ENCODE measurements around the gene BDH1. TPM values are rescaled to one million over a fixed set of nuclear protein-coding genes. Genes with fewer than 3 reads are reported as not detected.

The BDH1 gene
- total and polyA plus RNA-seq, 7 donors, result 2.3 to 138 (median 16.8) TPM

GRCh38 chr3:197493049-197493448 is 62.7 kb downstream of the BDH1 start:
- DNase-seq, result no peak
- H3K9me3 ChIP-seq, result no peaks in the 10 kb centered on the region
- no peak overlapping the region for H3K4me3 ChIP-seq
- H3K36me3 ChIP-seq, result no peaks in the 10 kb centered on the region
- TF ChIP-seq EP300 (IDR thresholded peaks at IDR 0.05) (no peak), CTCF (IDR thresholded peaks at IDR 0.05) (no peak), POLR2AphosphoS5 (IDR thresholded peaks at IDR 0.05) (no peak), POLR2A (IDR thresholded peaks at IDR 0.05) (no peak)
- H3K4me1 ChIP-seq, result no peaks in the 10 kb centered on the region
- 80 to 85% methylated on average over 5 of the region's 5 CpGs for WGBS, 2 donors
- H3K27ac ChIP-seq, result no peak overlapping the region
- intact Hi-C loops (cut with DNase I), result no loop called here
- H3K27me3 ChIP-seq, result no peaks in the 10 kb centered on the region

- no peak for TF ChIP-seq CTCF (IDR thresholded peaks at IDR 0.05)
- no peak for TF ChIP-seq EP300 (IDR thresholded peaks at IDR 0.05)
- no peak for TF ChIP-seq POLR2A (IDR thresholded peaks at IDR 0.05)
- TF ChIP-seq POLR2AphosphoS5 (IDR thresholded peaks at IDR 0.05), result no peak
- intact Hi-C loops (cut with DNase I), result no loop called here
- WGBS, 2 donors, result 93 to 95% methylated on average over 12 of the region's 12 CpGs
Measured at GRCh38 chr3:197491923-197492664, 63.7 kb downstream of the BDH1 start.

GRCh38 chr3:197491478-197491877 is 64.3 kb downstream of the BDH1 start:
- Histone ChIP-seq H3K4me1 (no peaks in the 10 kb centered on the region), H3K27ac (no peak overlapping the region), H3K36me3 (no peaks in the 10 kb centered on the region), H3K9me3 (no peaks in the 10 kb centered on the region), H3K27me3 (no peaks in the 10 kb centered on the region), H3K4me3 (no peak overlapping the region)
- WGBS, 2 donors, result 87 to 88% methylated on average over 7 of the region's 7 CpGs
- no peak for DNase-seq
- TF ChIP-seq EP300 (IDR thresholded peaks at IDR 0.05) (no peak), CTCF (IDR thresholded peaks at IDR 0.05) (no peak), POLR2A (IDR thresholded peaks at IDR 0.05) (no peak), POLR2AphosphoS5 (IDR thresholded peaks at IDR 0.05) (no peak)
- intact Hi-C loops (cut with DNase I), result no loop called here

More at GRCh38 chr3:197491923-197492664, 63.7 kb downstream of the BDH1 start:
- Histone ChIP-seq H3K4me1 (no peaks in the 10 kb centered on the region), H3K27ac (no peak overlapping the region), H3K27me3 (no peaks in the 10 kb centered on the region), H3K9me3 (no peaks in the 10 kb centered on the region), H3K36me3 (no peaks in the 10 kb centered on the region), H3K4me3 (no peak overlapping the region)
- DNase-seq, result no peak

- intact Hi-C loops (cut with DNase I), result no loop called here
- no peaks in the 10 kb centered on the region for H3K4me1 ChIP-seq
- 79 to 82% methylated on average over 13 of the region's 13 CpGs for WGBS, 2 donors
- H3K36me3 ChIP-seq, result no peaks in the 10 kb centered on the region
- H3K4me3 ChIP-seq, result no peak overlapping the region
- TF ChIP-seq CTCF (IDR thresholded peaks at IDR 0.05) (no peak), EP300 (IDR thresholded peaks at IDR 0.05) (no peak), POLR2AphosphoS5 (IDR thresholded peaks at IDR 0.05) (no peak)
- no peak for DNase-seq
- H3K9me3 ChIP-seq, result no peaks in the 10 kb centered on the region
- H3K27me3 ChIP-seq, result no peaks in the 10 kb centered on the region
- no peak overlapping the region for H3K27ac ChIP-seq
Measured at GRCh38 chr3:197490098-197491058, 65.4 kb downstream of the BDH1 start.
